Left colon (tissue), 2 donors: ENCODE results near the gene ARHGAP36. TPM values are rescaled to one million over a fixed set of nuclear protein-coding genes. Genes with fewer than 3 reads are reported as not detected.

ENCODE experiments used
- ATAC-seq: fragments of 200-7000 bp; cut with Tn5 transposase; one replicate; pipeline ENCODE4 v1.9.1; 2020; ENCODE audit warnings: mild to moderate bottlenecking, moderate library complexity
- DNase-seq, 2 donors: peaks; one replicate each; pipeline ENCODE4 v3.0.0-alpha.2; 2020
- intact Hi-C, 2 donors: fragments of 100-400 bp; cut with DNase I in 1 of 2; cut with micrococcal nuclease in 1 of 2; formaldehyde crosslinking; loops; one replicate each; pipeline versions ENCODE4 v1.11.2 to v1.14.0; 2022; cut with DNase I, micrococcal nuclease
- long read RNA-seq: library from polyadenylated mRNA; unstranded; transcript quantifications from one replicate; pipeline ENCODE4 v2.0.0, GENCODE V29; 2021
- total RNA-seq, 2 donors: library from RNA; stranded (reverse); fragmentation: NEBNext Ultra II Directional; extraction: Animal tissue kit (Norgen Biotek cat#: 25700); gene quantifications; one replicate each; pipeline ENCODE4 v1.2.1, GENCODE V29; 2021
- donor health status: DM: no; HTN: no; CAD: no.
- donor health status: DM: yes; HTN: yes; CAD: no.

Gene ARHGAP36, protein sequence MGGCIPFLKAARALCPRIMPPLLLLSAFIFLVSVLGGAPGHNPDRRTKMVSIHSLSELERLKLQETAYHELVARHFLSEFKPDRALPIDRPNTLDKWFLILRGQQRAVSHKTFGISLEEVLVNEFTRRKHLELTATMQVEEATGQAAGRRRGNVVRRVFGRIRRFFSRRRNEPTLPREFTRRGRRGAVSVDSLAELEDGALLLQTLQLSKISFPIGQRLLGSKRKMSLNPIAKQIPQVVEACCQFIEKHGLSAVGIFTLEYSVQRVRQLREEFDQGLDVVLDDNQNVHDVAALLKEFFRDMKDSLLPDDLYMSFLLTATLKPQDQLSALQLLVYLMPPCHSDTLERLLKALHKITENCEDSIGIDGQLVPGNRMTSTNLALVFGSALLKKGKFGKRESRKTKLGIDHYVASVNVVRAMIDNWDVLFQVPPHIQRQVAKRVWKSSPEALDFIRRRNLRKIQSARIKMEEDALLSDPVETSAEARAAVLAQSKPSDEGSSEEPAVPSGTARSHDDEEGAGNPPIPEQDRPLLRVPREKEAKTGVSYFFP
- under 1 TPM; 0.18 to 0.42 TPM for total RNA-seq
- long read RNA-seq: 0 reads

GRCh38 chrX:131058136-131058868 lies at the start of gene ARHGAP36:
Gene ARHGAP36, plus strand, starts transcription at chrX:131058346. Its CDS starts 23,320 bp downstream, at chrX:131081666.
- DNase-seq (peak in 1 of 2 donors; percentile 16), ATAC-seq (peak; percentile 30)
- intact Hi-C loops: no loop called here

- intact Hi-C loops: no loop called here
- DNase-seq (no peak), ATAC-seq (no peak)
Measured at GRCh38 chrX:131010186-131010585, 48.0 kb upstream of the ARHGAP36 start.

DNA sequence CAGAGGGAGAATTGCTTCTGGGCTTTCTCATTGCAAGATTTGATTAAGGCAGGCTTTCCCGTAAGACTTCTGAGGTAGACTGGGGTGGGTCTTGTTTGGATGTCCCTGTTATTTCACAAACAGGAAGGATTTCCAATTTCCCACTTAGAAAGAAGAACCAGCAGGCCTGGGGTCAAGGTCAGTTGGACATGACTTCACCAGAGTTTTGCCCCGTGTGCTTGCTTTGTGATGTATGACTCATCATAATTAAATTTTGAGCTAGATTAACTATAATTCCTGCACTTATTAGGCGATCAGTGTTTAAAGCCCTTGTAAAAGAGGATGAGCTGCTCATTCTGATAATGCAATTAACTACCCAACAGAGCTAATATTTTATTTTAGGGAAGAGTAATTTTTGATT lies 32.8 kb upstream of the ARHGAP36 start:
- intact Hi-C loops: no loop called here
- DNase-seq (no peak), ATAC-seq (no peak)

DNA sequence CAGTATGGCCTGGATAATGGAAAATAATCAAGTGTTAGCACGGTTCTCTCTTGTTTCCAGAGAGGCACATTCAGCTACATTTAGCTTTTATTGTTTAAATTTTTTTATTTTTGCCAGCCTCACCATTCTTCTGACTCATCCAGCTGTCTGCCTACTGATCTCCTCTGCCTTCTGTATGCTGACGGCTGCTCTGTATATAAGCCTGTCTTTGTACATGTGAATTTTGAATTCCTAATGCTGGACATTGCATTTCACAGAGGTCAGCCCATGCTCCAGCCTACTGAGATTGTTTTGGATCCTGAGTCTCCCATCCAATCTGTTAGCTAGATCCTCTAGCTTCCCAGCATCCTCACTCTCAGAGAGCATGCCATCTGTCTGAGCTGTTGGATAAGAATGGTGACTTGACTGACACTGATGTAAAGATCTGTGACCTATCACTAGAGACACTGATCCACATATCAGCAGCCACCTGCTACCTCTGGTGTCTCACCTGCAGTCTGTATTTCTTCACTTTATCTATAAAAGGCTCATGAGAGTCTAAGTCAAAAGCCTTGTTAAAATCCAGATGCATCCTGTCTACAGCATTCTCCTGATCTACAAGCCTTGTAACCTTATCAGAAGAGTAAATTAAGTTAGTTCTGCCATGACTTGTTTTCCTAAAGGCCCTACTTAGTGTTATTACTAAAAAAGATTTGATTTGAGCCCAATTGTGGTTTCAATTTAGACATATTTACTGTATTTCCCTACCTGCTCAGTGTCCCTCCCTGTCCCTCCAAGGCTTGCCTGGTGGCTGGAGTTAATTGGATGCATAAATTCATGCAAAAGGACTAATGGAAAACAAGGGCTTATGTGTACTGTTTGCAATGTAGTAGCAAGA lies 25.6 kb upstream of the ARHGAP36 start:
- no peak for DNase-seq
- no peak for ATAC-seq
- intact Hi-C loops: no loop called here

DNA sequence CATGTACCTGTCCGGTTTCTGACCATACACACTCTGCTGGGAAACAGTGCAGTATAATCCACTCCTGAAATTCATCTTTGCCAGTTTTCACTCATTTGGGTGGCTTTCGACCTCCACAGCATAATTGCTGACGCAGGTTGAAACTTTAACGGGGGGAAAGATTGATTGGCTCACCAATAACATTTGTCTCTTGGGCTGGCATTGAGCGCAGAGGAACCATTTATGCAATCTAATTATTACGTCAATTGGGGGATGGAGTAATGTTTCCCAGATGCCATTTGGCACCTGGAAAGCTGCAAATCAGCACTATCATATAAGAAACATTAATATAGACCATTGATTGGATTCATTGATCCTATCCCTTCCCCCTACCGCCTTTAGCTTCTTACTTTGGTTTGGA lies 24.1 kb upstream of the ARHGAP36 start:
- ATAC-seq (no peak), DNase-seq (no peak)
- intact Hi-C loops: no loop called here

- DNase-seq (no peak), ATAC-seq (no peak)
- intact Hi-C loops: no loop called here
Measured at GRCh38 chrX:131040781-131041180, 17.4 kb upstream of the ARHGAP36 start.

- ATAC-seq: no peak
- DNase-seq: no peak
- intact Hi-C loops: no loop called here
Measured at GRCh38 chrX:131041667-131042066, 16.5 kb upstream of the ARHGAP36 start.

- no peak for ATAC-seq
- intact Hi-C loops: no loop called here
Measured at GRCh38 chrX:131045726-131046125, 12.4 kb upstream of the ARHGAP36 start.

GRCh38 chrX:131046596-131046995 lies 11.6 kb upstream of the ARHGAP36 start:
- ATAC-seq (no peak), DNase-seq (no peak)
- intact Hi-C loops: no loop called here

More at GRCh38 chrX:131045726-131046125, 12.4 kb upstream of the ARHGAP36 start:
- DNase-seq: no peak

DNA sequence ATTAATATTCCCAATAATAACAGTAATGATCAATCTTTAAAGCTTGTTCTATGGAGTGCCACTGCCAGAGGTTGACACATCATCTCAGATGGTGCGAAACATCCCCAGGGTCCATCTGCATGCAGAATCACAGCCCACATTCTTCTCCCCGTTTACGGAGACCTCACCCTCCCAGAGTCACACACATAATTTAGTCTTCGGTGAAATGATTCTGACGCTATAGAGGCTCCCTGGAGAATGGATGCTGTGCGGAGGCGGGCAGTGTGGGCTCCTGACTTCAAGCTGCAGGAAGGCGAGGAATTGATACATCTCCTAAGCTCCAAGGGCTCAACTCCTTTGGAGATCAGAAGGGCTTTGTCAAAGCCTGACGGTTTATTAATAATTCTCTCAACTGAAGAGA lies 11.0 kb upstream of the ARHGAP36 start:
- no peak for DNase-seq
- no peak for ATAC-seq
- intact Hi-C loops: no loop called here

- no peak for ATAC-seq
- no peak for DNase-seq
- intact Hi-C loops: no loop called here
Measured at GRCh38 chrX:131053076-131053475, 5.1 kb upstream of the ARHGAP36 start.

GRCh38 chrX:131054906-131055305 lies 3.2 kb upstream of the ARHGAP36 start:
- ATAC-seq (no peak), DNase-seq (no peak)
- intact Hi-C loops: no loop called here

- DNase-seq: no peak
- intact Hi-C loops: no loop called here
- ATAC-seq: no peak
Measured at GRCh38 chrX:131057706-131058105, 440 bp upstream of the ARHGAP36 start.

GRCh38 chrX:131059246-131059645 lies 1.1 kb downstream of the ARHGAP36 start:
- intact Hi-C loops: no loop called here

GRCh38 chrX:131060147-131060546 lies 2.0 kb downstream of the ARHGAP36 start:
- ATAC-seq: peak; percentile 99
- intact Hi-C loops: no loop called here
- no peak for DNase-seq

More at GRCh38 chrX:131059246-131059645, 1.1 kb downstream of the ARHGAP36 start:
- no peak for ATAC-seq
- DNase-seq: no peak

- no peak for ATAC-seq
- DNase-seq: no peak
- intact Hi-C loops: no loop called here
Measured at GRCh38 chrX:131061306-131061705, 3.2 kb downstream of the ARHGAP36 start.

DNA sequence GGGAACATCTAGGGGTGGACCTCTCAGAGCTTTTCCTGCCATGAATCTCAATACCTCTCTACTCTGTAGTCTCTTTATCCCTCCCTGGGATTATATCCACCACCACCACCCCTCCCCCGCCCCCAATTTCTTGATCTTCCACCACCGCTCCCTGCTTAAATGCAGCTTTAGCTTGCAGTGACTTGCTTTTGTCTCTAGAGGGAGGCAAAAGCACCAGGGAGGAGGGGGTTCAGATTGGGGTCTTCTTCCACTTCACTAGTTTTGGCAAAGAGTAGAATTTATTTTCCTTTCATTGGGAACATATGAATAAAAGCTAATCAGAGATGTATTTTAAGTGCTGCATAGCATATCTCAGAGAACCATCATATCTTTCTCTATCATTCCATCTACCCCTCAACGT lies 5.5 kb downstream of the ARHGAP36 start:
- DNase-seq (no peak), ATAC-seq (no peak)
- intact Hi-C loops: no loop called here

- no peak for ATAC-seq
- intact Hi-C loops: no loop called here
- DNase-seq: no peak
Measured at GRCh38 chrX:131066237-131066636, 8.1 kb downstream of the ARHGAP36 start.

DNA sequence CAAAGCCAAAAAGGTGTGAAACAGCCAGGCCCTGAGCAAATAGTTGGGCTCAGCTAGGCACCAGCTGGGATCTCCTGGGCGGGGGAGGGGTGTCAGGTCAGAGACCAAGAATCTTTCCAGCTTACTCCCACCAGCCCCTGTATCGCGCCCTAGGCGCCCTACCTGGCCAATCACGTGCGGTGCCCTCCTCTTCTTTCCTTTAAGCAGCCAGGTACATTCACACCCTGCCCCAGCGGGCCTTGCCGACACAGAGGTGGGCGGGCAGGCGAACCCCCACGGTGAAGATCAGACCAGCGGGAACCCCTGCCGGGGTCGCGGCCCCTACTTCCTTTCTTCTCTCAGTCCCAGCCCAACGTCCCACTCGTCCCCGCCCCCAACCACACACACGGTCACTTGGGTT lies 9.1 kb downstream of the ARHGAP36 start:
- ATAC-seq (no peak), DNase-seq (no peak)
- intact Hi-C loops: no loop called here
